ENCODE measurements around the gene PLB1.

GRCh38 chr2:28448793-28449100, 47.1 kb upstream of the PLB1 start:
- TF ChIP-seq CTCF (IDR thresholded peaks at IDR 0.05) (no peak), POLR2A (IDR thresholded peaks at IDR 0.05) (no peak)

All from adrenal gland (tissue), 5 donors.